Left lung (tissue), 8 donors: ENCODE measurements around the gene KIAA1755. TPM values are rescaled to one million over a fixed set of nuclear protein-coding genes. Genes with fewer than 3 reads are reported as not detected.

Experiments
- polyA plus RNA-seq, 6 donors: library from polyadenylated mRNA; unstranded; fragments of 120-200 nt; gene quantifications; one replicate each; pipeline ENCODE4 v1.2.1, GENCODE V29; 2013; ENCODE audit not compliant: insufficient read length in 6 of 6
- total RNA-seq, 2 donors: library from RNA; stranded (reverse); fragmentation: NEBNext Ultra II Directional; extraction: Animal tissue kit (Norgen Biotek cat#: 25700); gene quantifications; one replicate each; pipeline ENCODE4 v1.2.1, GENCODE V29; 2021
- donor health status: DM: no; HTN: yes; CAD: no.
- donor health status: DM: no; HTN: no; CAD: no.

The KIAA1755 gene
- total and polyA plus RNA-seq, 8 donors: 2.6 to 6.4 (median 3.1) TPM

Other genes with a start within 250 kb of the KIAA1755 start
- 10 to 100 TPM; 16.9 to 19.4 TPM for gene TTI1, start 227.3 kb downstream of the KIAA1755 start, total RNA-seq
- 10 to 100 TPM; 27.8 to 32.5 (median 31.1) TPM for gene TTI1, start 227.3 kb downstream of the KIAA1755 start, polyA plus RNA-seq
- gene RPRD1B, start 227.0 kb downstream of the KIAA1755 start, total RNA-seq: 10 to 100 TPM; 25.7 to 28.1 TPM
- gene RPRD1B, start 227.0 kb downstream of the KIAA1755 start, polyA plus RNA-seq: 10 to 100 TPM; 47.2 to 50.9 (median 48.1) TPM
- 100 to 1,000 TPM; 174 to 391 TPM for gene TGM2, start 95.5 kb downstream of the KIAA1755 start, total RNA-seq
- gene TGM2, start 95.5 kb downstream of the KIAA1755 start, polyA plus RNA-seq: 100 to 1,000 TPM in 3 of 6 donors, 10 to 100 TPM in 3; 89.0 to 127 (median 96.9) TPM
- under 1 TPM; 0.35 to 0.47 TPM for gene BPI, start 43.4 kb upstream of the KIAA1755 start, total RNA-seq
- gene BPI, start 43.4 kb upstream of the KIAA1755 start, polyA plus RNA-seq: 1 to 10 TPM in 2 of 6 donors, under 1 TPM in 4; 0.63 to 3.2 (median 0.87) TPM
- gene LBP, start 85.7 kb upstream of the KIAA1755 start, total RNA-seq: 1 to 10 TPM in 1 of 2 donors, under 1 TPM in 1; 0.12 to 1.8 TPM
- not detected for gene LBP, start 85.7 kb upstream of the KIAA1755 start, polyA plus RNA-seq
- 10 to 100 TPM; 12.1 to 28.1 TPM for gene SNHG17, start 174.6 kb upstream of the KIAA1755 start, total RNA-seq
- gene SNHG17, start 174.6 kb upstream of the KIAA1755 start, polyA plus RNA-seq: 10 to 100 TPM; 27.9 to 56.7 (median 33.8) TPM
- gene RALGAPB, start 212.1 kb upstream of the KIAA1755 start, total RNA-seq: 10 to 100 TPM; 29.6 to 36.8 TPM
- gene RALGAPB, start 212.1 kb upstream of the KIAA1755 start, polyA plus RNA-seq: 10 to 100 TPM; 34.4 to 38.4 (median 35.8) TPM